Prostate gland (tissue), 2 donors: Measurements from ENCODE around the gene SIRT1.

Experiments
- POLR2A ChIP-seq: fragments of 450-650 bp; IDR thresholded peaks from one replicate; pipeline ENCODE4 v1.6.1; 2016; ENCODE audit warnings: antibody characterized with exemption, mild to moderate bottlenecking
- POLR2AphosphoS5 ChIP-seq: sonication (generic); formaldehyde crosslinking; IDR thresholded peaks from one replicate; pipeline ENCODE4 v1.6.1; 2017; ENCODE audit warnings: antibody characterized with exemption
- TF ChIP-seq, protein P1 (sequence below), 4 experiments: fragments of 200-600 bp in 2 of 4; fragments of 450-650 bp in 2 of 4; sonication (generic) in 2 of 4; IDR thresholded peaks; 1 replicate in 3 of 4; 2 replicates in 1 of 4; pipeline ENCODE4 v1.5.1; 2016 to 2019; ENCODE audit warnings: antibody characterized with exemption in 4 of 4, mild to moderate bottlenecking in 2 of 4, moderate library complexity in 2 of 4

DNA sequence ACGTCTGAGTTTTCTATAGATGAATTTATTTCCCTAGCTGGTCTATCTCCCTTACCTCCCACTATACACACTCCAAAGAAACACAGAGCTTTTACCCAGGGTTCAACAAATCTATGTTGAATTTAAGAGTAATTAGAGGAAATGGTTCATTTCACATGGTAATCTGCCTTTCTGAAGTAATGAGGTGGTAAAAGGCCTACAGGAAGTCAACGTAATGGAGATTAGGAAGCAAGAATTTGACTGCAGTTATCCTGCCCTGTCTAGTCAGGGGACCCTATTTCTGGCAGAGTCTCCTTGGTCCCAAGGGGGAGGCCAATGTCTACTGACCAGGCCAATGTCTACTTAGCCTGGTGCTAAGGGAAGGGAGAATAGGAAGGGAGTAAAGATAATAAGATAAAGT is 21.4 kb upstream of the SIRT1 start:
- TF ChIP-seq, protein P1, sequence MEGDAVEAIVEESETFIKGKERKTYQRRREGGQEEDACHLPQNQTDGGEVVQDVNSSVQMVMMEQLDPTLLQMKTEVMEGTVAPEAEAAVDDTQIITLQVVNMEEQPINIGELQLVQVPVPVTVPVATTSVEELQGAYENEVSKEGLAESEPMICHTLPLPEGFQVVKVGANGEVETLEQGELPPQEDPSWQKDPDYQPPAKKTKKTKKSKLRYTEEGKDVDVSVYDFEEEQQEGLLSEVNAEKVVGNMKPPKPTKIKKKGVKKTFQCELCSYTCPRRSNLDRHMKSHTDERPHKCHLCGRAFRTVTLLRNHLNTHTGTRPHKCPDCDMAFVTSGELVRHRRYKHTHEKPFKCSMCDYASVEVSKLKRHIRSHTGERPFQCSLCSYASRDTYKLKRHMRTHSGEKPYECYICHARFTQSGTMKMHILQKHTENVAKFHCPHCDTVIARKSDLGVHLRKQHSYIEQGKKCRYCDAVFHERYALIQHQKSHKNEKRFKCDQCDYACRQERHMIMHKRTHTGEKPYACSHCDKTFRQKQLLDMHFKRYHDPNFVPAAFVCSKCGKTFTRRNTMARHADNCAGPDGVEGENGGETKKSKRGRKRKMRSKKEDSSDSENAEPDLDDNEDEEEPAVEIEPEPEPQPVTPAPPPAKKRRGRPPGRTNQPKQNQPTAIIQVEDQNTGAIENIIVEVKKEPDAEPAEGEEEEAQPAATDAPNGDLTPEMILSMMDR (IDR thresholded peaks at IDR 0.05): no peak
- TF ChIP-seq POLR2A (no peak), POLR2AphosphoS5 (no peak)
